ENCODE results near the gene DCTN3.

DCTN3 gene

DNA sequence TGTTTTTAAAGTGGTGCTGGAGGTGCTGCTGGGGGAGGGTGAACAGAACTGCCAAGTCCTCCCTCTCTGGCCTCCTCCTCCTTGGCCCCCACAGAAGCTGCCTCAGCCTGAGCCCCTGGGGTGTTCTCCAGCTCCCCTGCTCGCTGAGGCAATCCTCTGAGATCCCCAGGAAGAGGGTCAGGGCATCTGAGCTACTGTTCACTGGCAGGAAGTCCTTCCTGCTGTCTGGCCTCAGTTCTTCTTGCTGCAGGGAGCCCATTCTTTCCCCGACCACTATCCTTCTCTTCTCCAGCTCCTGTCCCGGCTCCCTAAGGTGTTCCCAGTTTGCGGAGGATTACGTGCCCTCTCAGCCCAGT lies 40.5 kb downstream of the DCTN3 start:
- TF ChIP-seq, protein P1, sequence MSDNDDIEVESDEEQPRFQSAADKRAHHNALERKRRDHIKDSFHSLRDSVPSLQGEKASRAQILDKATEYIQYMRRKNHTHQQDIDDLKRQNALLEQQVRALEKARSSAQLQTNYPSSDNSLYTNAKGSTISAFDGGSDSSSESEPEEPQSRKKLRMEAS (IDR thresholded peaks at IDR 0.05) = no peak
- TF ChIP-seq RAD21 (IDR thresholded peaks at IDR 0.05; ENCODE audit: low read depth) (no peak), TAF1 (IDR thresholded peaks at IDR 0.05; ENCODE audit: low read depth) (no peak), ZBTB7A (IDR thresholded peaks at IDR 0.05; ENCODE audit: low read depth) (no peak), EP300 (IDR thresholded peaks at IDR 0.05; ENCODE audit: borderline replicate concordance) (no peak), FOXM1 (IDR thresholded peaks at IDR 0.05; ENCODE audit: borderline replicate concordance, low read depth) (no peak), CEBPB (IDR thresholded peaks at IDR 0.05) (no peak), CREB1 (IDR thresholded peaks at IDR 0.05; ENCODE audit: low read depth) (no peak), YY1 (IDR thresholded peaks at IDR 0.05; ENCODE audit: low read depth) (no peak), TEAD4 (IDR thresholded peaks at IDR 0.05) (no peak), EGR1 (IDR thresholded peaks at IDR 0.05) (no peak), TCF12 (IDR thresholded peaks at IDR 0.05; ENCODE audit: low read depth) (no peak)
- TF ChIP-seq, protein P2, sequence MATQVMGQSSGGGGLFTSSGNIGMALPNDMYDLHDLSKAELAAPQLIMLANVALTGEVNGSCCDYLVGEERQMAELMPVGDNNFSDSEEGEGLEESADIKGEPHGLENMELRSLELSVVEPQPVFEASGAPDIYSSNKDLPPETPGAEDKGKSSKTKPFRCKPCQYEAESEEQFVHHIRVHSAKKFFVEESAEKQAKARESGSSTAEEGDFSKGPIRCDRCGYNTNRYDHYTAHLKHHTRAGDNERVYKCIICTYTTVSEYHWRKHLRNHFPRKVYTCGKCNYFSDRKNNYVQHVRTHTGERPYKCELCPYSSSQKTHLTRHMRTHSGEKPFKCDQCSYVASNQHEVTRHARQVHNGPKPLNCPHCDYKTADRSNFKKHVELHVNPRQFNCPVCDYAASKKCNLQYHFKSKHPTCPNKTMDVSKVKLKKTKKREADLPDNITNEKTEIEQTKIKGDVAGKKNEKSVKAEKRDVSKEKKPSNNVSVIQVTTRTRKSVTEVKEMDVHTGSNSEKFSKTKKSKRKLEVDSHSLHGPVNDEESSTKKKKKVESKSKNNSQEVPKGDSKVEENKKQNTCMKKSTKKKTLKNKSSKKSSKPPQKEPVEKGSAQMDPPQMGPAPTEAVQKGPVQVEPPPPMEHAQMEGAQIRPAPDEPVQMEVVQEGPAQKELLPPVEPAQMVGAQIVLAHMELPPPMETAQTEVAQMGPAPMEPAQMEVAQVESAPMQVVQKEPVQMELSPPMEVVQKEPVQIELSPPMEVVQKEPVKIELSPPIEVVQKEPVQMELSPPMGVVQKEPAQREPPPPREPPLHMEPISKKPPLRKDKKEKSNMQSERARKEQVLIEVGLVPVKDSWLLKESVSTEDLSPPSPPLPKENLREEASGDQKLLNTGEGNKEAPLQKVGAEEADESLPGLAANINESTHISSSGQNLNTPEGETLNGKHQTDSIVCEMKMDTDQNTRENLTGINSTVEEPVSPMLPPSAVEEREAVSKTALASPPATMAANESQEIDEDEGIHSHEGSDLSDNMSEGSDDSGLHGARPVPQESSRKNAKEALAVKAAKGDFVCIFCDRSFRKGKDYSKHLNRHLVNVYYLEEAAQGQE (IDR thresholded peaks at IDR 0.05; ENCODE audit: low read depth) = no peak
- TF ChIP-seq, protein P3, sequence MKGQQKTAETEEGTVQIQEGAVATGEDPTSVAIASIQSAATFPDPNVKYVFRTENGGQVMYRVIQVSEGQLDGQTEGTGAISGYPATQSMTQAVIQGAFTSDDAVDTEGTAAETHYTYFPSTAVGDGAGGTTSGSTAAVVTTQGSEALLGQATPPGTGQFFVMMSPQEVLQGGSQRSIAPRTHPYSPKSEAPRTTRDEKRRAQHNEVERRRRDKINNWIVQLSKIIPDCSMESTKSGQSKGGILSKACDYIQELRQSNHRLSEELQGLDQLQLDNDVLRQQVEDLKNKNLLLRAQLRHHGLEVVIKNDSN (IDR thresholded peaks at IDR 0.05) = no peak

DNA sequence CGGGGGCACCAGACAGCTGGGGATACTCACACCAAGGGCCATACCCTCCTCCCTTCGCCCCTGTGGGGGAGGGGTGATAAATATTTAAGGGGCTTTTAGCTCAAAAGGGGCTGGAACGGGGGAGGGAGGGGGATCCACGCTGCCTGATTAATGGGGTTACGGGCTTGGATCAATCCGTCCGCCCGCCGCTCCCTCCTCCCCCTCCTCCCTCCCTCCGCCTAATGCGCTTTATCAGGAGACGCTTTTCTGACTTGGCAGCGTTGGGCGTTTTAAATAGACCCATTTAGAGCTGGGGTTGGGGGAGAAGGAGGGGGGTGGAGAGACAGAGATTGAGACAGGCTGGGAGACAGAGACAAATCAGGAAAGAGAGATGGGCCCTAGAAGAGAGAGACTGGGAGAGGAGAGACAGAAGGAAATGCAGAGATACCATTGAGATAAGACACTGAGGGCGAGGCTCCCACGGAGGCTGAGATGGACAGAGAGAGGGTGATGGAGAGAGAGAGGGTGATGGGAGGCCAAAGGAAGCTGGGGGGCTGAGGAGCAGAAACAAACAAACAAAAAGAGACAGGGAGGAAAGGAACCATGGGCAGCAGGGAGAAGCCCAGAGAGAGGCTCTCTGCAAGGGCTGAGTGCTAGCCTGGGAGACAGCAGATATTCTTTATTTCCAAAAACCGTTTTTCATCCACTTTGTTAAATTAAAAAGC lies 41.0 kb downstream of the DCTN3 start:
- TF ChIP-seq CREB1 (IDR thresholded peaks at IDR 0.05; ENCODE audit: low read depth) = no peak

DNA sequence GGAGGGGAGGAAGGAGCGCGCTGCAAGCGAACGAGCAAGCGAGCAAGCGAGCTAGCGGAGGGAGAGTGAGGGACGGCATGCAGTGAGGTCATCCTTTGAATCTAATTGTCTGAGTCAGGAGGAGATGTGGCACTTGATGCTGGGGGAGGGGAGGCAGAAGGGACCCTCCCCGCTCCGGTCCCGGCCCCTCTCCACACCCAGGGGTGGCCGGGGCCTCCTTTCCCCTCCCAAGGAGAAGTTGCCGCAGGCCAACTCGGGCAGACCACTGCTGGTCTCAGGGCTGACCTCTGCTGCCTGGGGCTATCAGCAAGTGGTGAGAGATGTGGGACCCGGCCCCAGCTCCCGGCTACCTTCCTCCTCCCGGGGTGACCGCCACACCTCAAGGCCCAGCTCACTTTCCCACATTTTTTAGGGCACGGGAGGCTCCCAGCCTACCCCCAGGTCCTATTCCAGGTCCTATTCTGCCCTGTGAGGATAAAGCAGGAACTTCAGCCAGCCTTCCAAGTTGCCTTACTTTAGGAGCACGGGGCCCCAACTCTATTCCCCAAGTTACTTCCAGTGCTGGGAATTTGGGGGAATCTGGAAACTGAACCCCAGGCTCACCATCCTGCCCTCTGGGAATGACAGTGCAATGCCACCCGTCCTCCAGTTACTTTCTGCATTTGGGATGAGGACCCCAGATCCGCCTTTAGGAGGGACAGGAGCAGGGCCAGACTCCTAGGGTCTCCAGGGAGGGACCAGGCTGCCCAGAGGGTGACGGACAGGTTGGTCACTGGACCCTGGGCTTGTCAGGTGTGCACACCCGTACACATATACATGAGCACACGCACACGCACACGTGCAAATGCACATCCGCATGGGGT lies 41.8 kb downstream of the DCTN3 start:
- no peak for TF ChIP-seq YY1 (IDR thresholded peaks at IDR 0.05; ENCODE audit: low read depth)
- TF ChIP-seq, protein P1 (IDR thresholded peaks at IDR 0.05) = no peak
- no peak for TF ChIP-seq TAF1 (IDR thresholded peaks at IDR 0.05; ENCODE audit: low read depth)
- no peak for TF ChIP-seq CEBPB (IDR thresholded peaks at IDR 0.05)
- TF ChIP-seq ZBTB7A (IDR thresholded peaks at IDR 0.05; ENCODE audit: low read depth) = no peak
- TF ChIP-seq TEAD4 (IDR thresholded peaks at IDR 0.05) = no peak
- TF ChIP-seq CREB1 (IDR thresholded peaks at IDR 0.05; ENCODE audit: low read depth) = no peak
- no peak for TF ChIP-seq TCF12 (IDR thresholded peaks at IDR 0.05; ENCODE audit: low read depth)
- no peak for TF ChIP-seq EGR1 (IDR thresholded peaks at IDR 0.05)
- TF ChIP-seq, protein P3 (IDR thresholded peaks at IDR 0.05) = no peak
- no peak for TF ChIP-seq FOXM1 (IDR thresholded peaks at IDR 0.05; ENCODE audit: borderline replicate concordance, low read depth)
- no peak for TF ChIP-seq RAD21 (IDR thresholded peaks at IDR 0.05; ENCODE audit: low read depth)
- TF ChIP-seq EP300 (IDR thresholded peaks at IDR 0.05; ENCODE audit: borderline replicate concordance) = no peak
- TF ChIP-seq, protein P2 (IDR thresholded peaks at IDR 0.05; ENCODE audit: low read depth) = no peak
- no peak for TF ChIP-seq NFIC (IDR thresholded peaks at IDR 0.05)

DNA sequence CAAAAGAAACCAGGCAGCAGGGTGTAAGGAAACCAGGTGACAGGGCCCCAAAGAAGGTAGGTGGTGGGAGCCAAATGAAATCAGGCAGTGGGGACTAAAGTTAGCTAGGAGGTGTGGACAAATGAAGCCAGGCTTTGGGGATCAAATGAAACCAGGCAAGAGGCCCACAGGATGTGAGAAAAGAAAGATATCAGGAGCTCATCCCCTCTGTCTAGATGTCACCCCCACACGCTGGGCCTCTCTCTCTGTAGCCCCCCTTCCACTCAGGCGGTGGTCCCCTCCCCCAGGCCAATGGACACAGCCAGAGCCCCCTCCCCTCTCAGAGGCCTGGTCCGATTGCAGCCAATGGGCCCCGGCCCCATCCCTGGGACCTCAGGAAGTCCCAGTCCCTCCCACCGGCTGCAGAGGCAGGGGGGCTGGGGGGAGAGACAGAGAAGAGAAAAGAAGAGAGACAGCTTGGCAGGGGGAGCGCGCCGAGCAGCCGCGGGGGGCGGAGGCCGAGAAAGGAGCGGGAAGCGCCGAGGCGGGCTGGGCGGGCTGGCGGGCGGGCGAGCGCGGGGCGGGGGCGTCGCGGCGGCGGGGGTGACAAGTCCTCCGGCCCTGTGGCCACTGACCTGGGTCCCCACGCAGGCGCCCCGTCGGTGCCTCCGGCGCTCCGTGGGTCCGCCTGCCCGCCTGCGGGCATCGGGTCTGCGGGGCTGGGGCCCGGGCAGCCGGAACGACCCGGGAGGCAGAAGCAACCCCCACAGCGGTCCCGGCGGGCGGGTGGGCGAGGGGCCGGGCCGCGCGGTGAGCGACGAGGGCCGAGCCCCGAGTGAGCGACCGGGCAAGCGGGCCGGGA lies 42.7 kb downstream of the DCTN3 start:
- TF ChIP-seq FOXM1 (IDR thresholded peaks at IDR 0.05; ENCODE audit: borderline replicate concordance, low read depth) (no peak), TCF12 (IDR thresholded peaks at IDR 0.05; ENCODE audit: low read depth) (no peak)

All from Ishikawa (cell line).